Urothelium cell line (cell line): Measurements from ENCODE around the gene STAP2.
"Not testable (repeated sequence)": the region's sequence is repeated elsewhere in the genome, so short reads cannot be mapped to it uniquely, and the experiment has no call there.

Experiments used
- DNase-seq: peaks from one replicate; pipeline ENCODE4 v3.0.0; 2011; ENCODE audit warnings: low spot score, mixed read lengths
- FAIRE-seq: peaks from 2 replicates; lab custom pipeline; 2011; peaks lifted over from hg19 to GRCh38; lab: Jason Lieb, UNC

The STAP2 gene

DNA sequence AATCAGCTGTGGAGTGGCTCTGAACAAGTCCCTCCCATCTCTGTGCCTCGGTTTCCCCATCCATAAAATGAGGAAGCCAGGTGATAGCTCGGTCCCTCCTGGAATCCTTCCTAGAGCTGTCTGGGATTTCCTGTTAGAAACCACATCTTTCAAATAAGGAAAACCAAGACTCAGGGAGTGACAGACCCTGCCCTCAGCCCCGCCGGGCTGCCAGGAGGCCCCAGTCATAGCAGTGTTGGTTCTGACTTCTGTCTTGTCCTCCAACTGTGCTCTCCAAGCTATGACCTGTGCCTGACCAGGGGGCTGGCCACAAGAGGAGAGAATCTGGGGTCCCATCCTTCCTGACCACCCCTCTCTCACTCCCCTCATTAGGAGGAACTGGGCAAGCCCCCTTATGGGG is 60.6 kb downstream of the STAP2 start:
- DNase-seq (no peak), FAIRE-seq (no peak)

DNA sequence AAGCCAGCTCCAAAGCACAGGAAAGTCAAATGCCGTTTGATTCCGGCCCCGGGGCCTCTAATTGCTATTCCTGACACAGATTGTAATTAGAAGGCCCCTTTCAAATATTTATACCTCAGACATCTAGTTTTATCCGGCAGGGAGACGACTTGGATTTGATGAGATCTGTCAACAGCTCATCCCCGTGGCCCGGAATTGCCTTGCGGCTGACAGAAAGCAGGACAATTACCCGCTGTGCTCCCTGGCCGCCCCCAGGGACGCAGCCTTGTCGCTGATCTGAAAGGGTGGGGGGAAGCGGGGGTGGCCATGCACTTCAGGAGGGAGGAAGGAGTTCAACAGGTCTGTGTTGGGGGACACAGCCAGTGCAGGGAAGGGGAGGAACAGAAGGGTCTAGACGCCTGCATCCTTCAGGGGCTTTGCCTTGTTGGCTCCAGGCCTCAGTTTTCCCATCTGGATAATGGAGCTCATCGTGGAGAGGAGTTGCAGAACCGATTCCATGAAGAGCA is 61.4 kb downstream of the STAP2 start:
- DNase-seq (no peak), FAIRE-seq (no peak)

DNA sequence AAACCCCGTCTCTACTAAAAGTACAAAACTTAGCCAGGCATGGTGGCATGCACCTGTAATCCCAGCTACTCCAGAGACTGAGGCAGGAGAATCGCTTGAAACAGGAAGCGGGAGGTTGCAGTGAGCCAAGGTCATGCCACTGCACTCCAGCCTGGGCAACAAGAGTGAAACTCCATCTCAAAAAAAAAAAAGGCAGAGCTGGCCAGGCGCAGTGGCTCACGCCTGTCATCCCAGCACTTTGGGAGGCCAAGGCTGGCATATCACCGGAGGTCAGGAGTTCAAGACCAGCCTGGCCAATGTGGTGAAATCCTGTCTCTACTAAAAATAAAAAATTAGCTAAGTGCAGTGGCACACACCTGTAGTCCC is 64.3 kb downstream of the STAP2 start:
- not testable (repeated sequence) for DNase-seq, FAIRE-seq
